Stimulated activated CD4-positive, alpha-beta T cell treated with anti-CD3 and anti-CD28 coated beads, Interleukin-2, amount 100 ng/mL, for 4 hours (primary cell): ENCODE results near the gene UGT1A10.

Source experiments
- DNase-seq: peaks from one replicate; pipeline ENCODE4 v3.0.0-alpha.2; 2020; ENCODE audit warnings: low read depth

The UGT1A10 gene

GRCh38 chr2:233822101-233822771 is 186.0 kb downstream of the UGT1A10 start:
- no peak for DNase-seq
